CD4-positive, alpha-beta memory T cell (primary cell): ENCODE results near the gene CPM. TPM values are rescaled to one million over a fixed set of nuclear protein-coding genes. Genes with fewer than 3 reads are reported as not detected.
A peak's percentile ranks its signal among the peaks of the same experiment; 100 is the strongest.

Experiments
- CTCF ChIA-PET: fragments of 350-600 bp; sonication (Branson Sonifier 250); formaldehyde crosslinking; loops from one replicate; lab custom pipeline; 2021; ENCODE audit warnings: inconsistent platforms; ENCODE audit not compliant: partially characterized antibody; lab: Charles Lee
- POLR2A ChIA-PET: fragments of 350-600 bp; sonication (Branson Sonifier 250); formaldehyde crosslinking; loops from one replicate; lab custom pipeline; 2021; ENCODE audit not compliant: partially characterized antibody; lab: Charles Lee
- DNase-seq, 5 donors: peaks; one replicate each; pipeline versions ENCODE4 v3.0.0 to v3.0.0-alpha.2; 2020 to 2022; ENCODE audit warnings: mixed read lengths in 1 of 5
- H3K27ac ChIP-seq: one replicate; pipeline ENCODE4 v1.7.0; 2013; ENCODE audit warnings: low read depth, low read length
- H3K27me3 ChIP-seq: 2 replicates; pipeline ENCODE4 v1.7.0; 2013; ENCODE audit warnings: mild to moderate bottlenecking, low read length, moderate library complexity; ENCODE audit not compliant: insufficient read depth
- H3K36me3 ChIP-seq: 2 replicates; pipeline ENCODE4 v1.7.0; 2013; ENCODE audit warnings: mild to moderate bottlenecking, low read length, moderate library complexity; ENCODE audit not compliant: insufficient read depth
- H3K4me1 ChIP-seq: 2 replicates; pipeline ENCODE4 v1.7.0; 2013; ENCODE audit warnings: mild to moderate bottlenecking, low read length, moderate library complexity; ENCODE audit not compliant: insufficient read depth
- H3K4me3 ChIP-seq, 2 donors: one replicate each; pipeline ENCODE4 v1.7.0; 2013; ENCODE audit warnings: low read length in 2 of 2, mild to moderate bottlenecking in 1 of 2
- H3K9me3 ChIP-seq, 2 donors: one replicate each; pipeline ENCODE4 v1.7.0; 2013; ENCODE audit warnings: low read length in 2 of 2, control low read depth in 1 of 2; ENCODE audit not compliant: control insufficient read depth in 1 of 2
- H3K27ac Mint-ChIP-seq, 7 donors: one replicate each; pipeline ENCODE4 v1.8.0; 2020 to 2021; ENCODE audit warnings: mixed read lengths in 7 of 7, mild to moderate bottlenecking in 6 of 7, inconsistent platforms in 3 of 7, moderate library complexity in 3 of 7
- H3K27me3 Mint-ChIP-seq, 2 donors: one replicate each; pipeline ENCODE4 v1.8.0; 2020 to 2021; ENCODE audit warnings: mixed read lengths in 2 of 2
- H3K36me3 Mint-ChIP-seq, 2 donors: one replicate each; pipeline ENCODE4 v1.8.0; 2020 to 2021; ENCODE audit warnings: mixed read lengths in 2 of 2, inconsistent platforms in 1 of 2, mild to moderate bottlenecking in 1 of 2
- H3K4me1 Mint-ChIP-seq, 4 donors: one replicate each; pipeline ENCODE4 v1.8.0; 2020 to 2021; ENCODE audit warnings: mixed read lengths in 4 of 4, mild to moderate bottlenecking in 1 of 4
- H3K4me3 Mint-ChIP-seq, 8 donors: one replicate each; pipeline ENCODE4 v1.8.0; 2020 to 2021; ENCODE audit warnings: mixed read lengths in 8 of 8, mild to moderate bottlenecking in 7 of 8, moderate library complexity in 6 of 8, inconsistent platforms in 3 of 8
- H3K9me3 Mint-ChIP-seq, 8 donors: one replicate each; pipeline ENCODE4 v1.8.0; 2020 to 2021; ENCODE audit warnings: mixed read lengths in 8 of 8, mild to moderate bottlenecking in 5 of 8, inconsistent platforms in 3 of 8, moderate library complexity in 1 of 8
- intact Hi-C: fragments of 100-400 bp; cut with micrococcal nuclease; formaldehyde crosslinking; loops from one replicate; pipeline ENCODE4 v1.15.1; 2023
- polyA plus RNA-seq, 2 donors: library from polyadenylated mRNA; unstranded; fragments of 300-500 nt; fragmentation: Illumina TruSeq; gene quantifications; one replicate each; pipeline ENCODE4 v1.2.3, GENCODE V29; 2021
- total RNA-seq, 2 experiments: library from RNA; stranded (reverse); gene quantifications; one replicate each; pipeline ENCODE4 v1.2.3, GENCODE V29; 2021

Gene CPM
- total and polyA plus RNA-seq, 4 experiments from 2014 or later, result 1.3 to 3.1 (median 2.3) TPM

DNA sequence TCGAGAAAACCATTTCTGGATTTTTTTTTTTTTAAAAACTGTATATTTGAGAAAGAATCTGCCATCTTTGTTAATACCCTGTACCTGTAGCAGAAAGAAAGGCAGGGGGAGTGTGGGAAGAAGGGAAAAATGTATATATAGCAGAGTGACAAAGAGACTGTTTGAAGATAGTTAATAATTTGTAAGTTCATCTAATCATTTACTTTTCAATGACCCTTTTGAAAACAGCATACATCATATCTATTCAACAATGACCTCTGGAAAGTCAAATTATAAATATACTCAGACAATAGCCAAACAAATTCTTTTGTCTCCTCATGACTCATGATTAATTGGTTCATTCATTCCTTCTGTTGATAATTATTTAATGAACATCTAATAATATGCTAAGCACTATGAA, 10.9 kb upstream of the CPM start:
- Histone ChIP-seq H3K36me3 (no peaks in the 10 kb centered on the region), H3K27ac (no peak overlapping the region), H3K4me1 (no peaks in the 10 kb centered on the region), H3K27me3 (no peaks in the 10 kb centered on the region), H3K9me3 (no peaks in the 10 kb centered on the region), H3K4me3 (no peak overlapping the region)
- ChIA-PET CTCF (no interaction called here), POLR2A (interaction anchor here (0.6 kb wide), 1 partner anchor 11 kb away, joined by 3 read pairs; no protein-coding TSS in a partner anchor)
- peaks cover 2 to 3% of the 10 kb centered on the region in 2 donors for H3K27me3 Mint-ChIP-seq
- no peak overlapping the region for H3K4me3 Mint-ChIP-seq
- no peaks in the 10 kb centered on the region for H3K36me3 Mint-ChIP-seq
- no peak for DNase-seq
- no peaks in the 10 kb centered on the region for H3K9me3 Mint-ChIP-seq
- H3K27ac Mint-ChIP-seq, result no peak overlapping the region
- H3K4me1 Mint-ChIP-seq, result no peaks in the 10 kb centered on the region
- intact Hi-C loops, result no loop called here

DNA sequence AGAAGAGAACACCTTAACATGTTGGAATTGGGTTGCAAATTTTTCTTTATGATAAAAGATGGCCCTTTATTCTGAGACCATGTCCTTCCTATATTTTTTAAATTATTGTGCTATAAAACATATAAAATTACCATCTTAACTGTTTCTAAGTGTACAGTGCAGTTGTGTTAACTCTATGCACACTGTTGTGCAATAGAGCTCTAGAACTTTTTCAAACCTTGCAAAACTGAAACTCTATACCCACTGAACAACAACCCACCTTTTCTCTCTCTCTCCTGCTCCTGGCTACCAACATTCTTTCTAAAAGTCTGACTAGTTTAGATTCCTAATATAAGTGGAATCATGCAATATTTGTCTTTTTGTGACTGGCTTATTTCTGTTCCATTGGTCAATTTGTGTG, 7.8 kb upstream of the CPM start:
- no peak for DNase-seq
- H3K4me3 ChIP-seq, result no peak overlapping the region
- H3K36me3 Mint-ChIP-seq, result no peaks in the 10 kb centered on the region
- H3K36me3 ChIP-seq, result no peaks in the 10 kb centered on the region
- H3K27me3 ChIP-seq, result no peaks in the 10 kb centered on the region
- peaks cover 3 to 5% of the 10 kb centered on the region in 2 donors for H3K27me3 Mint-ChIP-seq
- H3K4me3 Mint-ChIP-seq, result no peak overlapping the region
- H3K4me1 ChIP-seq, result no peaks in the 10 kb centered on the region
- no peak overlapping the region for H3K27ac ChIP-seq
- intact Hi-C loops, result no loop called here
- POLR2A ChIA-PET, result no interaction called here
- CTCF ChIA-PET, result no interaction called here
- no peaks in the 10 kb centered on the region for H3K9me3 ChIP-seq
- no peaks in the 10 kb centered on the region for H3K4me1 Mint-ChIP-seq
- no peaks in the 10 kb centered on the region for H3K9me3 Mint-ChIP-seq
- H3K27ac Mint-ChIP-seq, result no peak overlapping the region

DNA sequence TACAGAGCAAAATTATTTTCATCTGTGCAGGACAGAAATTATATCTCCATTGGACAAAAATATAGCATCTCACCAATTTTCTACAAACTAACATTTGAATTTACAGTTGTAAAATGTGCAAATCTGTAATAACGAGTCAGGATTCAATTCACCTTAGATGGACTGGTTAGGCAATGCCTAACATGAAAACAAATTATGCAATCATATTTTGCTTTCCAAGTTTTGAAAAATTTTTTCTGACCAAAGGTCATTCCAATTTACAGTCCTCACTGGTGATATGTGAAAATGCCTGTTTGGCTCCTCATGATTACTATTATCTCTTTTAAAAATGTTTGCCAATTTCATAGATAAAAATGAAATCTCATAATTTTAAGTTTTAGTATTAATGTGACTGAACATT, 6.5 kb upstream of the CPM start:
- Mint-ChIP-seq H3K27ac (no peak overlapping the region), H3K9me3 (no peaks in the 10 kb centered on the region)
- POLR2A ChIA-PET, result no interaction called here

DNA sequence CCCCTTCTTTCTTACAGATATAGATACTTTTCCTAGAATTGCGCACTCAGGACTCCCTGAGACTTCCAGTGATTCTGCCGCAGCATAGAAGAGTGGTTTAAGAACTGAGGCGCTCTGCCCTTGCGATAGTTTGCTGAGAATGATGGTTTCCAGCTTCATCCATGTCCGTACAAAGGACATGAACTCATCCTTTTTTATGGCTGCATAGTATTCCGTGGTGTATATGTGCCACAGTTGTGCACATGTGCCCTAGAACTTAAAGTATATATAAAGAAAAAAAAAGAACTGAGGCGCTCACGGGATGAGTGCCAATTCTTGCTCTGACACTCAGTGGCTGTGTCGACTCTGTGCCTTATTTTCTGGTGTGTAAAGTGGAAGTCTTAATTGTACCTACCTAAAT, 1.4 kb upstream of the CPM start:
- ChIA-PET POLR2A (no interaction called here), CTCF (no interaction called here)
- peaks cover 5 to 9% (median 8%) of the 10 kb centered on the region in 4 donors for H3K4me1 Mint-ChIP-seq
- no peaks in the 10 kb centered on the region for H3K9me3 ChIP-seq
- H3K9me3 Mint-ChIP-seq, result no peaks in the 10 kb centered on the region
- H3K4me3 ChIP-seq, result no peak overlapping the region
- H3K27me3 ChIP-seq, result peaks cover 8% of the 10 kb centered on the region
- no peaks in the 10 kb centered on the region for H3K36me3 ChIP-seq
- no peaks in the 10 kb centered on the region for H3K36me3 Mint-ChIP-seq
- no peak overlapping the region for H3K27ac Mint-ChIP-seq
- H3K4me1 ChIP-seq, result peaks cover 13% of the 10 kb centered on the region
- DNase-seq, result no peak
- intact Hi-C loops, result loop anchor here (10.0 kb wide), 1 partner anchor 800 kb away; the partner anchor contains the start of gene RAB3IP
- H3K27ac ChIP-seq, result no peak overlapping the region
- H3K4me3 Mint-ChIP-seq, result peak overlapping the region in 3 of 8 donors; percentile 29 to 73 (median 49)
- peaks cover 3 to 7% of the 10 kb centered on the region in 2 donors for H3K27me3 Mint-ChIP-seq

More for the DNA sequence above, 6.5 kb upstream of the CPM start:
- intact Hi-C loops, result loop anchor here (10.0 kb wide), 1 partner anchor 795 kb away; the partner anchor contains the start of gene RAB3IP
- no peaks in the 10 kb centered on the region for H3K36me3 ChIP-seq
- no peak overlapping the region for H3K4me3 Mint-ChIP-seq
- CTCF ChIA-PET, result no interaction called here
- no peaks in the 10 kb centered on the region for H3K4me1 ChIP-seq
- H3K9me3 ChIP-seq, result no peaks in the 10 kb centered on the region
- peaks cover 3 to 4% of the 10 kb centered on the region in 2 donors for H3K27me3 Mint-ChIP-seq
- H3K27ac ChIP-seq, result no peak overlapping the region
- no peaks in the 10 kb centered on the region for H3K36me3 Mint-ChIP-seq
- DNase-seq, result no peak
- H3K4me1 Mint-ChIP-seq, result no peaks in the 10 kb centered on the region
- H3K27me3 ChIP-seq, result no peaks in the 10 kb centered on the region
- H3K4me3 ChIP-seq, result no peak overlapping the region

DNA sequence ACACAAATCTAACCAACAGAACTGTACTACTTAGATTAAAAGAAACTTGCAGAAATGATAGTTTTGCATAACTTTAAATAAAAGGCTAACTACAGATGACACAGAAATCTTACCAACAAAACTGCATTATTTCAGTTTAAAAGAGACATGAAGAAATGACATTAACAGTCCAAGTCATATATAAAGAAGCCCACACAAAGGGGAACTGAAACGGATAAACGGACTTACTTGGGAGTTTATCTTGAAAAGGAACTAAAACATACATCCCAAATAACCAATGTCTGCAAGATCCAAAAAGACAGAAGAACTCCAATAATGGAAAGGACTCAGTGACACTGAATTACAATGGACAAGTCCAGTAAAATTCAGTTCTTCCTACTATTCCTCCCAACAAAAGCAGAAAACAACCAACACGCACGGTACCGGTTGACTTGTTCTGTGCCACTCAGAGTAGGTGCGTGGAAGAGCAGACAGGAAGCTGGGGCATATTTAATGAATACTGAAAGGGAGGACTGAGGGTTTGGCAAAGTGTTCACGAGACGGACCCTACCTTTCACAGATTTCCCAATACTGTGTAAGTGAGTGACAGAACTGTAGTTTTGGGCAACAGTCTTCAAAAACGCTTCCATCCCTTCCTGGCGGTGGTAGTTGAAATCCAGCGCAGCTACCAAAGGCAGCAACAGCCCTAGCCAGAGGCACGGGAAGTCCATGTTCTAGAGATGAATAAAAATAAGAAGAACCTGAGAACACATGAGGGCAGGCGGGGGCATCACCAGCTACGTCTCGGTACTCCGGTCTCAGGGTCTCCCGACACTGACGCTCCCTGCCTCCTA, 627 bp downstream of the CPM start:
- peak overlapping the region; percentile 4 to 60 for H3K4me3 ChIP-seq
- no peaks in the 10 kb centered on the region for H3K9me3 ChIP-seq
- Mint-ChIP-seq H3K9me3 (peaks cover 0 to 5% (median 3%) of the 10 kb centered on the region in 8 donors), H3K36me3 (no peaks in the 10 kb centered on the region), H3K27me3 (peaks cover 3 to 7% of the 10 kb centered on the region in 2 donors), H3K27ac (peak overlapping the region in 5 of 7 donors; percentile 14 to 78 (median 52)), H3K4me3 (peak overlapping the region; percentile 82 to 93 (median 89)), H3K4me1 (peaks cover 5 to 9% (median 8%) of the 10 kb centered on the region in 4 donors)
- no peaks in the 10 kb centered on the region for H3K36me3 ChIP-seq
- H3K27me3 ChIP-seq, result peaks cover 8% of the 10 kb centered on the region
- H3K4me1 ChIP-seq, result peaks cover 13% of the 10 kb centered on the region
- peak in 1 of 5 donors; percentile 29 for DNase-seq
- no peak overlapping the region for H3K27ac ChIP-seq
- ChIA-PET CTCF (interaction anchor here (1.3 kb wide), 1 partner anchor 125 kb away, joined by 4 read pairs; the partner anchor contains the start of gene MDM2), POLR2A (interaction anchor here (1.3 kb wide), 1 partner anchor 125 kb away, joined by 3 read pairs; no protein-coding TSS in a partner anchor)
- intact Hi-C loops, result loop anchor here (2.0 to 10.0 kb wide), 2 partner anchors 802 to 1664 kb away; partner anchors contain the start of genes CAND1 and RAB3IP

DNA sequence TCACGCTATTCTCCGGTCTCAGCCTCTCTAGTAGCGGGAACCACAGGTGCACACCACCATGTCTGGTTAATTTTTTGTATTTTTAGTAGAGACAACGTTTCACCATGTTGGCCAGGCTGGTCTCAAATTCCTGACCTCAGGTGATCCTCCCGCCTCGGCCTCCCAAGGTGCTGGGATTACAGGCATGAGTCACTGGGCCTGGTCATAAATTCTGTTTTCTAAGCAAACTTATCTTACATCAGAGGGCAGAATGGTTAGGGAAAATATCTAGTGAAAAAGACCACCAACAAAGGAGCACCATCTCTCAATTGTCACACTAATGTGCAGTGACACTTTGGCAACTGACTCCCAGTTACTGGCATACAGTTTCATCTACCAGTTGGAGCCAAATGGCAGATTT, 2.8 kb downstream of the CPM start:
- Histone ChIP-seq H3K27me3 (peaks cover 8% of the 10 kb centered on the region), H3K9me3 (no peaks in the 10 kb centered on the region), H3K4me1 (peaks cover 13% of the 10 kb centered on the region), H3K4me3 (no peak overlapping the region), H3K36me3 (no peaks in the 10 kb centered on the region), H3K27ac (no peak overlapping the region)
- H3K9me3 Mint-ChIP-seq, result peaks cover 0 to 5% (median 3%) of the 10 kb centered on the region in 8 donors
- H3K4me3 Mint-ChIP-seq, result no peak overlapping the region
- peaks cover 5 to 9% (median 8%) of the 10 kb centered on the region in 4 donors for H3K4me1 Mint-ChIP-seq
- CTCF ChIA-PET, result no interaction called here
- DNase-seq, result no peak
- peaks cover 2 to 4% of the 10 kb centered on the region in 2 donors for H3K27me3 Mint-ChIP-seq
- POLR2A ChIA-PET, result no interaction called here
- intact Hi-C loops, result loop anchor here (10.0 kb wide), 1 partner anchor 805 kb away; the partner anchor contains the start of gene RAB3IP
- no peaks in the 10 kb centered on the region for H3K36me3 Mint-ChIP-seq
- H3K27ac Mint-ChIP-seq, result no peak overlapping the region

DNA sequence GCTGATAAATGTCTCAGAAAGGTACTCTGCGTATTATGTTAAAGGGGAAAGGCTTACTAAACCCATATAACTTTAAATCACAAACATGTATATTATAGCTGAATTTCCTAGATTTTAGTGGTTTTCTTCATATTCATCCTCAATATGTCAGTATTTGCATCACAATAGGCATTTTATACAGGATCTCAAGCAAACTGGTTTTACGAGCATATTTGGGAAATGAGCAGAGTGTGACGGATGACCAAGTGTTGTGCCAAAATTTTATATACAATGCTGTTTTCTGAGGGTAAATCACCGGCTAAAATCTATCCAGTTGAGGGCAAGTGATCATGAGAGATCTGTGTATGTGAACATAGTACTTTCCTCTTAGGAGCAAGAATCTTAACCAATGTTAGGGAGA, 8.4 kb downstream of the CPM start:
- H3K27me3 Mint-ChIP-seq, result no peaks in the 10 kb centered on the region
- peaks cover 0 to 5% (median 3%) of the 10 kb centered on the region in 8 donors for H3K9me3 Mint-ChIP-seq
- intact Hi-C loops, result no loop called here
- POLR2A ChIA-PET, result no interaction called here
- H3K27ac Mint-ChIP-seq, result no peak overlapping the region
- no peak overlapping the region for H3K4me3 Mint-ChIP-seq
- Histone ChIP-seq H3K4me1 (no peaks in the 10 kb centered on the region), H3K4me3 (no peak overlapping the region), H3K27ac (no peak overlapping the region), H3K9me3 (no peaks in the 10 kb centered on the region), H3K27me3 (no peaks in the 10 kb centered on the region), H3K36me3 (no peaks in the 10 kb centered on the region)
- CTCF ChIA-PET, result no interaction called here
- peaks cover 0 to 2% (median under 1%) of the 10 kb centered on the region in 4 donors for H3K4me1 Mint-ChIP-seq
- DNase-seq, result no peak
- no peaks in the 10 kb centered on the region for H3K36me3 Mint-ChIP-seq
